ENCODE results near the gene TUBB4A. TPM values are rescaled to one million over a fixed set of nuclear protein-coding genes. Genes with fewer than 3 reads are reported as not detected.

The TUBB4A gene
- total and polyA plus RNA-seq, 2 of the 8 experiments (the other 6 are each of a cell fraction or from before 2014, with no cell fraction given), result 16.8 to 30.4 TPM

GRCh38 chr19:6516659-6517291 is 14.7 kb upstream of the TUBB4A start (continued):
- TF ChIP-seq KDM4A (IDR thresholded peaks at IDR 0.05; ENCODE audit: low read depth, low read length, severe bottlenecking) (peak; percentile 93), MAX (IDR thresholded peaks at IDR 0.05) (peak; percentile 64), GABPA (IDR thresholded peaks at IDR 0.05; ENCODE audit: borderline replicate concordance, insufficient read depth, low read length) (peak; percentile 65; the same call in 1 of the 2 replicates), SIN3A (conservative IDR thresholded peaks at IDR 0.05 in 1 of 2, IDR thresholded peaks at IDR 0.05 in 1 of 2; ENCODE audit: low read depth in 1 of 2, low read length in 2 of 2) (peak; percentile 14 to 65; a peak in 1 of 4 replicates), PHF8 (conservative IDR thresholded peaks at IDR 0.05; ENCODE audit: low read depth, low read length) (0 out of 2 replicates have a peak, but pooled peaks have one; percentile 32), RAD21 (IDR thresholded peaks at IDR 0.05 in 1 of 2, conservative IDR thresholded peaks at IDR 0.05 in 1 of 2; ENCODE audit: low read depth in 2 of 2, low read length in 2 of 2) (peak; percentile 93 to 97), ATF3 (IDR thresholded peaks at IDR 0.05; ENCODE audit: insufficient read depth, low read depth, low read length) (0 out of 2 replicates have a peak, but pooled peaks have one; percentile 12), TAF1 (IDR thresholded peaks at IDR 0.05; ENCODE audit: low read depth, low read length) (no peak), E2F6 (IDR thresholded peaks at IDR 0.05) (peak; percentile 90), MAFK (IDR thresholded peaks at IDR 0.05; ENCODE audit: low read depth, low read length) (no peak)

Data from H1 (cell line).